Small intestine (tissue), 7 donors: Measurements from ENCODE around the gene CMKLR1. TPM values are rescaled to one million over a fixed set of nuclear protein-coding genes. Genes with fewer than 3 reads are reported as not detected.
A peak's percentile ranks its signal among the peaks of the same experiment; 100 is the strongest.

ENCODE experiments used
- DNase-seq, 2 donors: peaks; one replicate each; pipeline versions ENCODE4 v3.0.0 to v3.0.0-alpha.2; 2013
- FAIRE-seq: peaks from 2 replicates; lab custom pipeline; 2012; peaks lifted over from hg19 to GRCh38; lab: Jason Lieb, UNC
- H3K27ac ChIP-seq, 3 donors: one replicate each; pipeline ENCODE4 v1.5.1; 2013; ENCODE audit warnings: low read length in 2 of 3, mild to moderate bottlenecking in 2 of 3, control low read depth in 1 of 3, inconsistent platforms in 1 of 3, low read depth in 1 of 3, moderate library complexity in 1 of 3
- H3K27me3 ChIP-seq, 3 donors: one replicate each; pipeline ENCODE4 v1.6.1; 2013; ENCODE audit warnings: low read length in 3 of 3, inconsistent platforms in 1 of 3; ENCODE audit not compliant: control insufficient read depth in 3 of 3, insufficient read depth in 3 of 3
- H3K36me3 ChIP-seq, 3 donors: one replicate each; pipeline ENCODE4 v1.6.1; 2013; ENCODE audit warnings: low read length in 3 of 3, inconsistent platforms in 1 of 3, low read depth in 1 of 3, mild to moderate bottlenecking in 1 of 3, moderate library complexity in 1 of 3; ENCODE audit not compliant: control insufficient read depth in 3 of 3, insufficient read depth in 2 of 3
- H3K4me1 ChIP-seq, 3 donors: one replicate each; pipeline ENCODE4 v1.6.1; 2013; ENCODE audit warnings: low read length in 2 of 3, inconsistent platforms in 1 of 3, low read depth in 1 of 3, mild to moderate bottlenecking in 1 of 3, moderate library complexity in 1 of 3; ENCODE audit not compliant: control insufficient read depth in 3 of 3, insufficient read depth in 2 of 3
- H3K4me3 ChIP-seq, 3 donors: one replicate each; pipeline ENCODE4 v1.5.1; 2013; ENCODE audit warnings: low read length in 3 of 3, control low read depth in 1 of 3, inconsistent platforms in 1 of 3, low read depth in 1 of 3, mild to moderate bottlenecking in 1 of 3, moderate library complexity in 1 of 3
- H3K9me3 ChIP-seq, 2 donors: one replicate each; pipeline ENCODE4 v1.6.1; 2013; ENCODE audit warnings: low read depth in 1 of 2, low read length in 1 of 2; ENCODE audit not compliant: control insufficient read depth in 2 of 2, insufficient read depth in 1 of 2
- WGBS, 3 donors: extraction: QIAGEN DNeasy Blood & Tissue Kit; methylation state at CpG; one replicate each; pipeline ENCODE4 v1.1.7; 2013; 5-methylcytosine and 5-hydroxymethylcytosine counted together
- polyA plus RNA-seq, 4 donors: library from polyadenylated mRNA; stranded (reverse) in 3 of 4; unstranded in 1 of 4; fragments of 200-250 nt in 3 of 4; fragments of 120-200 nt in 1 of 4; gene quantifications; one replicate each; pipeline versions ENCODE4 v1.2.1 to v1.2.3, GENCODE V29; 2013
- donor health status: healthy with polysubstance abuse.
- donor health status: control.
- donor health status: control.
- donor health status: Bipolar disorder and iron deficiency.
- donor health status: healthy.

The CMKLR1 gene
- polyA plus RNA-seq, 4 donors = 1.1 to 5.5 (median 2.6) TPM

GRCh38 chr12:108317308-108318234 is 21.5 kb downstream of the CMKLR1 start:
- WGBS, 3 donors = 63 to 79% (median 68%) methylated on average over 6 of the region's 6 CpGs
- H3K27ac ChIP-seq = no peak overlapping the region
- FAIRE-seq = no peak

GRCh38 chr12:108316176-108317086 is 22.7 kb downstream of the CMKLR1 start:
- DNase-seq (no peak), FAIRE-seq (no peak)
- 47 to 61% (median 51%) methylated on average over 12 of the region's 12 CpGs for WGBS, 3 donors
- Histone ChIP-seq H3K36me3 (no peaks in the 10 kb centered on the region), H3K27ac (peak overlapping the region in 1 of 3 donors; percentile 19), H3K9me3 (no peaks in the 10 kb centered on the region), H3K27me3 (no peaks in the 10 kb centered on the region), H3K4me3 (no peak overlapping the region), H3K4me1 (peaks cover 0 to 7% (median 0%) of the 10 kb centered on the region in 3 donors)

More at GRCh38 chr12:108317308-108318234, 21.5 kb downstream of the CMKLR1 start:
- Histone ChIP-seq H3K36me3 (no peaks in the 10 kb centered on the region), H3K4me1 (peaks cover 0 to 7% (median 0%) of the 10 kb centered on the region in 3 donors), H3K27me3 (no peaks in the 10 kb centered on the region), H3K4me3 (no peak overlapping the region), H3K9me3 (no peaks in the 10 kb centered on the region)
- no peak for DNase-seq

GRCh38 chr12:108315486-108316105 is 23.5 kb downstream of the CMKLR1 start:
- H3K9me3 ChIP-seq = no peaks in the 10 kb centered on the region
- DNase-seq = no peak
- no peaks in the 10 kb centered on the region for H3K27me3 ChIP-seq
- no peak for FAIRE-seq
- H3K36me3 ChIP-seq = no peaks in the 10 kb centered on the region
- peak overlapping the region in 1 of 3 donors; percentile 36 for H3K27ac ChIP-seq
- WGBS, 3 donors = 70 to 81% (median 76%) methylated on average over 4 of the region's 4 CpGs
- peaks cover 0 to 7% (median 0%) of the 10 kb centered on the region in 3 donors for H3K4me1 ChIP-seq
- H3K4me3 ChIP-seq = no peak overlapping the region

GRCh38 chr12:108313606-108314351 is 25.3 kb downstream of the CMKLR1 start:
- FAIRE-seq (no peak), DNase-seq (peak; percentile 6 to 16)
- Histone ChIP-seq H3K27me3 (no peaks in the 10 kb centered on the region), H3K27ac (peak overlapping the region in 1 of 3 donors; percentile 63), H3K9me3 (no peaks in the 10 kb centered on the region), H3K4me1 (peaks cover 0 to 7% (median 0%) of the 10 kb centered on the region in 3 donors), H3K36me3 (no peaks in the 10 kb centered on the region), H3K4me3 (no peak overlapping the region)
- WGBS, 3 donors = 33 to 41% (median 35%) methylated on average over 7 of the region's 7 CpGs

- peak overlapping the region in 1 of 3 donors; percentile 63 for H3K27ac ChIP-seq
- DNase-seq (no peak), FAIRE-seq (no peak)
- H3K27me3 ChIP-seq = no peaks in the 10 kb centered on the region
- H3K9me3 ChIP-seq = no peaks in the 10 kb centered on the region
- no peaks in the 10 kb centered on the region for H3K36me3 ChIP-seq
- no peak overlapping the region for H3K4me3 ChIP-seq
- H3K4me1 ChIP-seq = peaks cover 0 to 7% (median 0%) of the 10 kb centered on the region in 3 donors
- 24 to 47% (median 43%) methylated on average over 3 of the region's 3 CpGs for WGBS, 3 donors
Observed at GRCh38 chr12:108313241-108313605, 25.9 kb downstream of the CMKLR1 start.

- peak in 1 of 2 donors; percentile 11 for DNase-seq
- WGBS, 3 donors = 32 to 53% (median 45%) methylated on average over 5 of the region's 5 CpGs
- H3K36me3 ChIP-seq = no peaks in the 10 kb centered on the region
- FAIRE-seq = no peak
- H3K27me3 ChIP-seq = no peaks in the 10 kb centered on the region
- H3K4me1 ChIP-seq = peaks cover 0 to 7% (median 0%) of the 10 kb centered on the region in 3 donors
- no peaks in the 10 kb centered on the region for H3K9me3 ChIP-seq
- no peak overlapping the region for H3K4me3 ChIP-seq
- peak overlapping the region in 1 of 3 donors; percentile 63 for H3K27ac ChIP-seq
Observed at GRCh38 chr12:108312693-108313189, 26.4 kb downstream of the CMKLR1 start.

GRCh38 chr12:108312073-108312659 is 26.9 kb downstream of the CMKLR1 start:
- H3K4me3 ChIP-seq = no peak overlapping the region
- 69 to 77% (median 72%) methylated on average over 7 of the region's 7 CpGs for WGBS, 3 donors
- no peaks in the 10 kb centered on the region for H3K27me3 ChIP-seq
- H3K4me1 ChIP-seq = peaks cover 0 to 7% (median 0%) of the 10 kb centered on the region in 3 donors
- H3K27ac ChIP-seq = peak overlapping the region in 1 of 3 donors; percentile 63
- no peak for DNase-seq
- FAIRE-seq = no peak
- H3K36me3 ChIP-seq = no peaks in the 10 kb centered on the region
- no peaks in the 10 kb centered on the region for H3K9me3 ChIP-seq
